ENCODE data around the gene ADARB1. TPM values are rescaled to one million over a fixed set of nuclear protein-coding genes. Genes with fewer than 3 reads are reported as not detected.

ADARB1 gene
- polyA plus RNA-seq, 3 donors: 0.40 to 2.6 (median 1.0) TPM

DNA sequence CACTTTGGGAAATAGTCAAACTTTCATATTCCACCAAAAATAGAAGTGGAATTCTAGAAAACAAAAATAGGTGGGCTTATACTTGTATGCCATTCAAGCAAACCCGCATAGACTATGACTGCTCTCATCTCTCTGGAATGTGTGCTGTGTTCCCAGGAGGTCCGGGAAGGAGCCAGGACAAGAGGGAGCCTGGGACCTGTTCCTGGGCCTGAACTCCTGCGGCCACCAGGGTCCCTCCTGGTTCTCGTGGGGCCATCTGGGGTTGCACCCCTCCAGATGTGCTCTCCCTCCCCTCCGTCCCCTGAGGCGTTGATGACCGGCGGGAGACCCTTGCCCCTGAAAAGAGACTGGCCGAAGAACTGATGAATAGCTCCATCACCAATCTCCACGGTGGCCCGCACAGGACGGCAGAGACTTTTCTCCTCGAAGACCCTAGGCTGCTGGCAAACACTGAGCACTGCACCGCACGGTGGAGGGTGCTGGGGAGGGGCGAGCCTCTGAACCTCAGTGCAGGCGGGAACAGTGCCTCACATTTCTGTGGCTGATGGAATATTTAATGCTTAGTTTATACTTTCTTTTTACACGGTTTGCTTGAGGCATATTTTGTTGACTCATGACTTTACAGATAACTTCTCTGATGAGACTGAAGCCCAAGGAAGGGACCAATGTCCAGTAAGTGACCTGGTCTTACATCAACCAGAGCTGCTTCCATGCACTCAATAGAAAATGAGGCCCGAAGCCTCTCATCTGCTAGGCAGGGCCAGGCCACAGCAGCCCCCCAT is 9.6 kb upstream of the ADARB1 start:
- intact Hi-C loops (cut with micrococcal nuclease): no loop called here
- no peak for TF ChIP-seq CTCF (IDR thresholded peaks at IDR 0.05)
- Histone ChIP-seq H3K4me1 (ENCODE audit: control insufficient read depth in 1 of 2, insufficient read depth in 2 of 2, low read length in 2 of 2) (no peaks in the 10 kb centered on the region), H4K20me1 (ENCODE audit: insufficient read depth, low read length) (no peaks in the 10 kb centered on the region), H3K27ac (ENCODE audit: low read depth in 1 of 2, low read length in 2 of 2) (no peak overlapping the region), H3K9ac (ENCODE audit: insufficient read depth, low read length, poor library complexity, severe bottlenecking) (no peak overlapping the region), H3K4me3 (replicated peaks in 1 of 3; ENCODE audit: low read depth in 2 of 3, low read length in 3 of 3) (no peak overlapping the region), H3K27me3 (ENCODE audit: control insufficient read depth in 2 of 2, insufficient read depth in 2 of 2, low read length in 2 of 2) (no peaks in the 10 kb centered on the region), H2AFZ (ENCODE audit: insufficient read depth, low read depth, low read length, poor library complexity, severe bottlenecking) (no peak overlapping the region), H3K79me2 (ENCODE audit: insufficient read depth, low read length) (no peaks in the 10 kb centered on the region), H3K4me2 (replicated peaks; ENCODE audit: extremely low read depth, low read length, poor library complexity, severe bottlenecking) (no peak overlapping the region), H3K36me3 (replicated peaks in 1 of 2; ENCODE audit: control insufficient read depth in 1 of 2, insufficient read depth in 2 of 2, low read length in 2 of 2) (no peaks in the 10 kb centered on the region), H3K9me3 (replicated peaks in 1 of 2; ENCODE audit: control insufficient read depth in 1 of 2, insufficient read depth in 1 of 2, low read length in 2 of 2) (no peaks in the 10 kb centered on the region)
- Mint-ChIP-seq H3K36me3 (no peaks in the 10 kb centered on the region), H3K4me3 (no peak overlapping the region), H3K9me3 (peaks cover 0 to 5% (median 2%) of the 10 kb centered on the region in 7 donors), H3K27ac (no peak overlapping the region), H3K4me1 (no peaks in the 10 kb centered on the region), H3K27me3 (ENCODE audit: low read depth in 3 of 3) (peaks cover 3 to 15% (median 7%) of the 10 kb centered on the region in 3 donors)
- 96% methylated on average over 10 of the region's 19 CpGs for WGBS (ENCODE audit: insufficient coverage)
- DNase-seq: no peak

DNA sequence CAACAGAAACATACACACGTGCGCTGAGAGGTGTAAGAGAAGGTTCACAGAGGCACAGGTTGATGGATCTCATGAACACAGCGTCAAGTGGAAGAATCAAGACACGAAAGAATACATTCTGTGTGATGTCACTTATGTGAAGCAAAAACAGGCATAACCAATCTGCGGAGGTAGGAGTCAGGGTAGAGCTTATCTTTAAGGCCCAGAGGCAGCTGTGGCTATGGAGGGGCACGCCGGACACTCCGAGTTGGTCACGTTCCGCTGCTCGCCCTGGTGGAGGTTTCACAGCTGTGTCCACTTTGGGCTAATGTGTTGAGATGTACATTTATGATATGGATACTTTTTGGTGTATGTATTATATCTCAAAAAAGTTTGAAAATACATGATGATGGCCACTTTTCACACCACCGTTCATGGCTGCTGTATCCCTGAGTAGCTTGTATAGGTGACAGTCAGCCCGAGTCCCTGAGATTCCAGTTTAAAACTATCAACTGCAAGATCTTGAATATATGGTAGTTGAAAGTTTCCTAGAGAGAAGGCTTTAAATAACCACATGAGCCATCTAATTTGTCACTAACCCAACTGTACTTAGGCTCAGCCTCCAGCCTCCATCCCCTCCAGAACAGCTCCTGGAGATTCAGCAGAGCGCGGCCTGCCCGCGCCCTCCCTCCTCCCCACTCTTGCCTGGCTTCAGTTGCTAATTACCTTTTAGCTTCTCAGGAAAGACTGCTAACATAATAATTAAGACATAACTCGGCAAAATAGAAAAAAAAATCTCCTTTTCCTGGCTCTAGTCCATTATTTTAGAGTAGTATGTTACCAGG is 6.7 kb upstream of the ADARB1 start:
- Histone ChIP-seq H3K36me3 (replicated peaks in 1 of 2; ENCODE audit: control insufficient read depth in 1 of 2, insufficient read depth in 2 of 2, low read length in 2 of 2) (no peaks in the 10 kb centered on the region), H3K9ac (ENCODE audit: insufficient read depth, low read length, poor library complexity, severe bottlenecking) (no peak overlapping the region), H3K27me3 (ENCODE audit: control insufficient read depth in 2 of 2, insufficient read depth in 2 of 2, low read length in 2 of 2) (no peaks in the 10 kb centered on the region), H3K4me2 (replicated peaks; ENCODE audit: extremely low read depth, low read length, poor library complexity, severe bottlenecking) (no peak overlapping the region), H2AFZ (ENCODE audit: insufficient read depth, low read depth, low read length, poor library complexity, severe bottlenecking) (no peak overlapping the region), H3K9me3 (replicated peaks in 1 of 2; ENCODE audit: control insufficient read depth in 1 of 2, insufficient read depth in 1 of 2, low read length in 2 of 2) (no peaks in the 10 kb centered on the region), H4K20me1 (ENCODE audit: insufficient read depth, low read length) (no peaks in the 10 kb centered on the region), H3K4me1 (ENCODE audit: control insufficient read depth in 1 of 2, insufficient read depth in 2 of 2, low read length in 2 of 2) (no peaks in the 10 kb centered on the region), H3K27ac (ENCODE audit: low read depth in 1 of 2, low read length in 2 of 2) (no peak overlapping the region), H3K4me3 (replicated peaks in 1 of 3; ENCODE audit: low read depth in 2 of 3, low read length in 3 of 3) (no peak overlapping the region), H3K79me2 (ENCODE audit: insufficient read depth, low read length) (no peaks in the 10 kb centered on the region)
- intact Hi-C loops (cut with micrococcal nuclease): no loop called here
- peaks cover 0 to 2% (median 0%) of the 10 kb centered on the region in 7 donors for H3K9me3 Mint-ChIP-seq
- TF ChIP-seq CTCF (IDR thresholded peaks at IDR 0.05): no peak
- H3K4me3 Mint-ChIP-seq: no peak overlapping the region
- H3K36me3 Mint-ChIP-seq: peaks cover 2 to 4% of the 10 kb centered on the region in 2 donors
- no peak for DNase-seq
- peaks cover 0 to 11% (median 3%) of the 10 kb centered on the region in 3 donors for H3K27me3 Mint-ChIP-seq (ENCODE audit: low read depth in 3 of 3)
- 96% methylated on average over 12 of the region's 18 CpGs for WGBS (ENCODE audit: insufficient coverage)
- no peak overlapping the region for H3K27ac Mint-ChIP-seq
- no peaks in the 10 kb centered on the region for H3K4me1 Mint-ChIP-seq

Measured in CD14-positive monocyte (primary cell).